Activated naive CD4-positive, alpha-beta T cell treated with anti-CD3 and anti-CD28 coated beads, Interleukin-2, amount 50 U/mL, for 72 hours (primary cell): ENCODE data around the gene NRTN. TPM values are rescaled to one million over a fixed set of nuclear protein-coding genes. Genes with fewer than 3 reads are reported as not detected.
A peak's percentile ranks its signal among the peaks of the same experiment; 100 is the strongest.

Source experiments
- ATAC-seq, 2 donors: fragments of 150-1000 bp; cut with Tn5 transposase; 2 replicates each; pipeline ENCODE4 v1.10.0; 2021; ENCODE audit warnings: mild to moderate bottlenecking in 2 of 2, moderate library complexity in 2 of 2
- DNase-seq, 2 donors: peaks; one replicate each; pipeline ENCODE4 v3.0.0; 2021 to 2022; ENCODE audit warnings: low spot score in 2 of 2
- H3K27ac Mint-ChIP-seq, 2 donors: one replicate each; pipeline ENCODE4 v1.8.0; 2022; ENCODE audit warnings: mild to moderate bottlenecking in 2 of 2, mixed read lengths in 2 of 2
- H3K36me3 Mint-ChIP-seq, 2 donors: one replicate each; pipeline ENCODE4 v1.8.0; 2022; ENCODE audit warnings: mixed read lengths in 2 of 2
- H3K9me3 Mint-ChIP-seq, 2 donors: one replicate each; pipeline ENCODE4 v1.8.0; 2022; ENCODE audit warnings: mixed read lengths in 2 of 2
- total RNA-seq, 2 donors: library from RNA; stranded (reverse); gene quantifications; one replicate each; pipeline ENCODE4 v1.2.3, GENCODE V29; 2022

The NRTN gene
- total RNA-seq, 2 donors from 2014 or later = 1.1 to 2.1 TPM

GRCh38 chr19:5823579-5824281 is 18.9 kb downstream of the NRTN start:
- Mint-ChIP-seq H3K36me3 (peaks cover 0 to 7% of the 10 kb centered on the region in 2 donors), H3K27ac (no peak overlapping the region), H3K9me3 (no peaks in the 10 kb centered on the region)
- no peak for ATAC-seq
- no peak for DNase-seq

- ATAC-seq (no peak), DNase-seq (no peak)
- H3K36me3 Mint-ChIP-seq = peaks cover 0 to 9% of the 10 kb centered on the region in 2 donors
- no peak overlapping the region for H3K27ac Mint-ChIP-seq
- no peaks in the 10 kb centered on the region for H3K9me3 Mint-ChIP-seq
These were observed 19.9 kb downstream of the NRTN start for GRCh38 chr19:5824751-5825150.

DNA sequence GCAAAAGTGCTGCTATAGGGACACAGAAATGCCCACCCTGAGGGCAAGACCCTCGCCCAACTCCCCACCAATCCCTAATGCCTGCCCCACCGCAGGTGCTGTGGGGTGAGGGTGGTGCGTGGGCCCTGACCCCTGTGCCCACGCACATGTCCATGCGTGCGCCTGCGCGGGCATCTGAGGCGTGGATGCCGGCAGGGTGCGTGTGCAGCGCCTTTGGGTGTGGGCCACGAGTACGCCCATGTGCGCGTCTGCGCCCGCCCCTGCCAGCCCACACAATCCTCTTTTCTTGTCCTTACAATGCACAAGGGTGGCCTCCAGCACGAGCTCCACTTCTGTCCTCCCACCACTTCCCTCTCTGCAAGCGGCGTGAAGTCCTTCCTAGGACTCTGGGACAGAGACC is 20.3 kb downstream of the NRTN start:
- no peak for ATAC-seq
- Mint-ChIP-seq H3K9me3 (no peaks in the 10 kb centered on the region), H3K27ac (no peak overlapping the region), H3K36me3 (peaks cover 0 to 9% of the 10 kb centered on the region in 2 donors)
- DNase-seq = no peak

GRCh38 chr19:5826531-5827341 is 21.9 kb downstream of the NRTN start:
- ATAC-seq = no peak
- Mint-ChIP-seq H3K36me3 (peaks cover 0 to 9% of the 10 kb centered on the region in 2 donors), H3K27ac (peak overlapping the region; percentile 95 to 97), H3K9me3 (no peaks in the 10 kb centered on the region)
- no peak for DNase-seq

DNA sequence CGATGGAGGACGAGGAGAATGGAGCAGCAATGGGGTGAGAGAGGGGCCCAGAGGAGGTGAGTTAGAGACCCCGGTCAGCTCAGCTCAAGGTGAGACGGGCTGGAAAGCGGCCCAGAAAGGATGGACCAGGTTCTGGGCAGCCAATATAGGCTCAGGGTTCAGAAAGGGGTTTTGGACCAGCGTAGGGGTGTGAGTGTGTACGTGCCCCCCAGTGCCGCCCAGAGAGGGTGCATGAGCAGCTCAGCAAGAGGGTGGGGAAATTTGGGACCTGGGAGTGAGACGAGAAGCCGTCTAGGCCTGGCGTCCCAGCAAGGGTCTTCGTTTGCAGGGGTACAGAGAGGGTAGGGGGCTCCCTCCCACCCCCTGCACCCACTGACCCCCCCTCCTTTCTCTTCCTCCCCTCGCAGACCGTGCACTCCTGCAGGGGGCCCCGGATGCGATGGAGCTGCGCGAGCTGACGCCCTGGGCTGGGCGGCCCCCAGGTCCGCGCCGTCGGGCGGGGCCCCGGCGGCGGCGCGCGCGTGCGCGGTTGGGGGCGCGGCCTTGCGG is 22.5 kb downstream of the NRTN start:
- H3K36me3 Mint-ChIP-seq = peaks cover 0 to 9% of the 10 kb centered on the region in 2 donors
- no peak for ATAC-seq
- DNase-seq = no peak

DNA sequence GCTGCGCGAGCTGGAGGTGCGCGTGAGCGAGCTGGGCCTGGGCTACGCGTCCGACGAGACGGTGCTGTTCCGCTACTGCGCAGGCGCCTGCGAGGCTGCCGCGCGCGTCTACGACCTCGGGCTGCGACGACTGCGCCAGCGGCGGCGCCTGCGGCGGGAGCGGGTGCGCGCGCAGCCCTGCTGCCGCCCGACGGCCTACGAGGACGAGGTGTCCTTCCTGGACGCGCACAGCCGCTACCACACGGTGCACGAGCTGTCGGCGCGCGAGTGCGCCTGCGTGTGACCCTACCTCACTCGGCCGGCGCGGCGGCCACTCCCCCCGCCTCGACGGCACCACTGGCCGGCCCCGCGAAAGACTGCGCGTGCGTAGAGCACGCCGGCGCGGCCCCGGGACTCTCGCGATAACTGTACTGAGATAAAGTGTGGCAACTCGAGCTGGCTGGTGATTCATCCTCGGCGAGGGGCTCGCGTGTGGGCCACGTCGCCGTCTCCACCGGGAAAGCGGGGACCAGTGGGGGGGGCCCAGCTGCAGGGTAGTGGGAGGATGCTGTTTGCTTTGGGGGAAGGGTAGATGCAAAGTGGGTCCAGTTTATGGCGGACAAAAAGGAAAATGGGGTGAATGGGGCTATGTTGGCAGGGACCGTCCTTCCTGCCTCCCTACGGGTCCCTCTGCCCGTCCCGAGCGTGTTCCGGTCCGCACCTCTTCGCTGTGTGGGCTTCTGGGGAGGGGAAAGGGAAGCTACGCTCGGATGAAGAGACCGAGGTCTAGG is 23.2 kb downstream of the NRTN start:
- ATAC-seq = peak; percentile 84
- H3K9me3 Mint-ChIP-seq = no peaks in the 10 kb centered on the region
- peak; percentile 99 to 100 for DNase-seq
- peak overlapping the region; percentile 97 to 100 for H3K27ac Mint-ChIP-seq
- H3K36me3 Mint-ChIP-seq = peaks cover 0 to 9% of the 10 kb centered on the region in 2 donors

More for the DNA sequence above, 22.5 kb downstream of the NRTN start:
- Mint-ChIP-seq H3K9me3 (no peaks in the 10 kb centered on the region), H3K27ac (peak overlapping the region; percentile 95 to 97)

DNA sequence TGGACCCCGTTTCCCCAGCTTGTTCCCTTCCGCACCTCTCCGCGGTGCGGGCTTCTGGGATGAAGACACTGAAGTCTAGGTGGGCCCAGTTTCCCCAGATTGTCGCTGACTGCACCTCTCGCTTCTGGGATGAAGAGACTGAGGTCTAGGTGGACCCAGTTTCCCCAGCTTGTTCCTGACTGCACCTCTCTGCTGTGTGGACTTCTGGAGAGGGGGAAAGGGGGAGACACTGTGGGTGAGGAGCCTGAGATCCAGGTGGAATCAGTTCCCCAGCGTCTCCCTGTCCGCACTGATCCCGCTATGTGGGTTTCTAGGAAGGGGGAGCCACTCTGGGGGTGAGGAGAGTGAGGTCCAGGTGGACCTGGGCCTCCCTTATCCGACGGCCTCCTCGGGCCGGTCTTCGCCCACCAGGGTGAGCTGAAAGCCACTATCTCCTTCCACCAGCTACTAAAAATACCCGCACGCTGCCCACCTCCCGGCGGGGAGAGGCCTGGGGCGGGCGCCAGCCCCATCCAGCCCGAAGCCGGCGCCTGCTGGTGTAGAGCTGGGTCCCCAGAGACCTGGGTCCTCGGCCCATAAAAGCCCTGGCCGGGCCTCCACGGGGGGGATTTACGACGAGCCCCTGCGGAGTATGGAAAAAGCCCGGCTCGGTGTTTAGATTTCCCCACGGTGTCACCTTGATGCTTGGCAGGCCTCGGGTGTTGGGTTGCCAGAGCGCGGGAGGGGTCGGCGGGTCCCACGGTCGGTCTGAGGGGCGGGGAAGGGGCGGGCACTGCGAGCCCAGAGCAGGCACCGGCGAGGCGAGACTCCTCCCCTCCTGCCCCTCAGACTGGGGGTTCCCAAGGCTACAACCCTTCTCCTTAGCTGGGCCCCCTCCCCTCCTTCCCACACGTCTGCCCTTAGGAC is 24.0 kb downstream of the NRTN start:
- H3K27ac Mint-ChIP-seq = peak overlapping the region; percentile 97 to 100
- H3K36me3 Mint-ChIP-seq = peaks cover 0 to 9% of the 10 kb centered on the region in 2 donors
- H3K9me3 Mint-ChIP-seq = no peaks in the 10 kb centered on the region
- ATAC-seq (no peak), DNase-seq (peak; percentile 40 to 66)

- Mint-ChIP-seq H3K36me3 (peaks cover 0 to 9% of the 10 kb centered on the region in 2 donors), H3K9me3 (no peaks in the 10 kb centered on the region), H3K27ac (peak overlapping the region; percentile 29 to 62)
- ATAC-seq (no peak), DNase-seq (no peak)
These were observed 24.9 kb downstream of the NRTN start for GRCh38 chr19:5829567-5830310.

DNA sequence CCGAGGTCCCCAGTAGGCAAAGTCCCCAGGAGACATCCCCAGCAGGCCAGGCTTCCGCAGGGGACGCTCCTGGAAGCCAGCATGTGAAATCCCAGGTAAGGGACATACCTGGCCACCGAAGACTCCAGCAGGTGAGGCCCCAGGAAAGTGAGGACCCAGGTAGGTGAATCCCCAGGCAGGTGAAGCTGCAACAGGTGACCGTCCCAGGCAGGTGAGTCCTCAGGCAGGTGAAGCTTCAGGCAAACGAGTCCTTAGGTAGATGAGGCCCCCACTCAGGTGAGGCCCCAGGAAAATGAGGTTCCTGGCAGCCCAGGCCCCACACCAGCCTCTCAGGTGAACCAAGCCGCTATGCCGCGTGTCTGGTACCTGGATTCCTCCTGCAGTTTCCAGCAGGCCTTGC is 26.3 kb downstream of the NRTN start:
- no peak overlapping the region for H3K27ac Mint-ChIP-seq
- peaks cover 0 to 9% of the 10 kb centered on the region in 2 donors for H3K36me3 Mint-ChIP-seq
- no peak for DNase-seq
- no peak for ATAC-seq
- H3K9me3 Mint-ChIP-seq = no peaks in the 10 kb centered on the region

- H3K36me3 Mint-ChIP-seq = peaks cover 0 to 9% of the 10 kb centered on the region in 2 donors
- ATAC-seq (no peak), DNase-seq (no peak)
- no peaks in the 10 kb centered on the region for H3K9me3 Mint-ChIP-seq
- no peak overlapping the region for H3K27ac Mint-ChIP-seq
These were observed 27.2 kb downstream of the NRTN start for GRCh38 chr19:5832061-5832460.

DNA sequence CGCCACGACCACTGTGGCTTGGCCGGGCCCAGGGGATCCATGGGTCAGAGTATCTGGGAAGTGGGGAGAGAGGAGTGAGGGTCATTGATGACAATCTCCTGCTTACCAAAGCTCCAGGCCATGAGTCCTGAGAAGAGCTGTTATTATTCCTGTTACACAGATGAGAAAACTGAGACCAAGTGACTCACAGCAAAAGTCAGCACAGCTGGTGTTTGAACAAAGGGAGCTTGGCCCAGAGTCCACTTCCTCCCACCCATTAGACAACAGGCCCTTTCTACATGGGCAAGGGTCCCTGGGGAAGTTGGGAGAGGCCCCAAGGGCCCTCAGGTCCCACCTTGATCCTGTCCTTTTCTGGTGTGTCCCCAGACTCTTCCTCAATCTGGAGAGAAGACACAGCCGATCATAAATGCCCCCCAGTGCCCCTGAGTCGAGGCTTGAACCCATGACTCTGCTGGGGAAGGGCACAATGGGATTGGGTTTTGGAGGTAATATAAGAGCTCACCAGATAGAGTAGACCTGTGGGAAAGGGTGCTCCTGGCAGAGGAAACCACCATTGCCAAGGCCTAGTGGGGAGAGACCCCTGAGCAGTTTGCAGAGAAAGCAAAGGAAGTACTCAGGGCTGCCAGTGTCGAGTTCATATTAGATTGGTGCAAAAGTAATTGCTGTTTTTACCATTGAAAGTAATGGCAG is 27.8 kb downstream of the NRTN start:
- no peak overlapping the region for H3K27ac Mint-ChIP-seq
- DNase-seq (no peak), ATAC-seq (no peak)
- peaks cover 0 to 9% of the 10 kb centered on the region in 2 donors for H3K36me3 Mint-ChIP-seq
- H3K9me3 Mint-ChIP-seq = no peaks in the 10 kb centered on the region

DNA sequence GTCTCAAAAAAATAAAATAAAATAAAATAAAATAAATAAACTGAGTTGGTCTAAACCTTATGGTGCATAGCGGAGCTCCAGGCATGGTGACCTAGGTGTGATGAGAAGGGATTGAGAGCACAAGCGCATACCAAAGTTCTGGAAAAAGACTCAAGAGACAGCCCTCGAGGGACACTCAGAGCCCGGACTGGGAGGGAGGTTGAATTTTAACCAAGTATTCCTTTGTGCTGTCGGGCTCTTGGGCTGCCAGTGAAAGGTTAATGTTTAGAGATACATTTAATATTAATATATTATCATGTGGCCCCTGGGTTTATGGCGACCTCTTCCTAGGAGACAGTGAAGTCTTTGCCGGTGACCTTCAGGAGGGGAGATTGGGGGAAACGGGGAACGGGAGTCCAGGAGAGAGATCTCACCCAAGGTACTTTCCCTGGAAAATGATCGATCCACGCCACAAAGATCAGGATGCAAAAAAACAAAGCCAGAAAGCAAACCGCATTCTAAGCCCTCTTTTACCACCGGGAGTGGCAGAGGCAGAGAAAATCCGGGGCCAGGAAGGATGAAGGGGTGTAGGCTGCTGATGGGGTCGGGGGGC is 33.0 kb downstream of the NRTN start:
- H3K36me3 Mint-ChIP-seq = no peaks in the 10 kb centered on the region
- no peak for DNase-seq
- H3K9me3 Mint-ChIP-seq = no peaks in the 10 kb centered on the region
- no peak for ATAC-seq
- no peak overlapping the region for H3K27ac Mint-ChIP-seq

GRCh38 chr19:5838353-5839064 is 33.6 kb downstream of the NRTN start:
- no peaks in the 10 kb centered on the region for H3K9me3 Mint-ChIP-seq
- H3K27ac Mint-ChIP-seq = no peak overlapping the region
- H3K36me3 Mint-ChIP-seq = no peaks in the 10 kb centered on the region
- ATAC-seq (no peak), DNase-seq (no peak)
